Dendritic cell treated with granulocyte-macrophage colony-stimulating factor and Interleukin-4, amounts not matched to agents 40 ng/mL and 50 ng/mL, for 4 days (primary cell): Measurements from ENCODE around the gene TPM1.

Experiments used
- H3K27ac Mint-ChIP-seq: one replicate; pipeline ENCODE4 v1.8.0; 2022; ENCODE audit warnings: mild to moderate bottlenecking, mixed read lengths
- H3K27me3 Mint-ChIP-seq: one replicate; pipeline ENCODE4 v1.8.0; 2022; ENCODE audit warnings: mild to moderate bottlenecking, mixed read lengths
- H3K36me3 Mint-ChIP-seq: one replicate; pipeline ENCODE4 v1.8.0; 2022; ENCODE audit warnings: low read depth, mixed read lengths
- H3K4me1 Mint-ChIP-seq: one replicate; pipeline ENCODE4 v1.8.0; 2022; ENCODE audit warnings: low read depth, mixed read lengths
- H3K4me3 Mint-ChIP-seq: one replicate; pipeline ENCODE4 v1.8.0; 2022; ENCODE audit warnings: mild to moderate bottlenecking, moderate library complexity, mixed read lengths
- H3K9me3 Mint-ChIP-seq: one replicate; pipeline ENCODE4 v1.8.0; 2022; ENCODE audit warnings: mixed read lengths
- intact Hi-C: fragments of 100-400 bp; cut with micrococcal nuclease; formaldehyde crosslinking; loops from one replicate; pipeline ENCODE4 v1.15.0; 2022

Gene TPM1

DNA sequence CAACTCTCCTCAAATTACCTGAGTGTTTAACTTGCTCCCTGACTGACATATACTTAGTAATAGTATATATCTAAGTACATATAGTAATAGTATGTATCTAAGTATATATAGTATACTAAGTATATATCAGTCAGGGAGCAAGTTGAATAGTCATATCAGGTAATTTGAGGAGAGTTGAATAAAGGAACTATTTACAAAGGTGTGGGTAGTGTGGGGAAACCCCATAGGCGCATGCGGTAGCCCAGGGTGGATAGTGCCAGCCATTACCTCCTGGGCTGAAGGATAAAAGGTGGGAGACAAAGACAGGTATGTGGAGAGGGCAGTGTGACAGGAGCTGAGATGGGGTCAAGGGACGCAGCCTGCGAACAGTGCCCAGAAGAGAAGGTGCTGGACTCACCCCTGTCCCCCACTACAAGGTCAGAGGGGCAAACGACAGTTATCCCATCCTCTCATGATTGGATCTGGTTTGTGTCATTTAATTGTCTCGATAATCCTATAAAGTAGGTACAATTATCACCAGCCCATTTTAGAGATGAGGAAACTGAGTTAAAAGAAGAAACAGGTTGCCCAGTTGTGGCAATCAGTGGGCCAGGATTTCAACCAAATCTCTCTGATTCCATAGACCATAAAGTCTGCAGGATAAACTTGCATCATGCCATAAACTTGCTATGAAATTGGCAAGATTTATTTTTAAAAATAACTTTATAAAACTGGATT is 34.1 kb upstream of the TPM1 start:
- H3K27ac Mint-ChIP-seq, result no peak overlapping the region
- peaks cover 10% of the 10 kb centered on the region for H3K27me3 Mint-ChIP-seq
- no peaks in the 10 kb centered on the region for H3K4me1 Mint-ChIP-seq
- intact Hi-C loops, result no loop called here
- no peak overlapping the region for H3K4me3 Mint-ChIP-seq
- no peaks in the 10 kb centered on the region for H3K36me3 Mint-ChIP-seq
- H3K9me3 Mint-ChIP-seq, result no peaks in the 10 kb centered on the region

DNA sequence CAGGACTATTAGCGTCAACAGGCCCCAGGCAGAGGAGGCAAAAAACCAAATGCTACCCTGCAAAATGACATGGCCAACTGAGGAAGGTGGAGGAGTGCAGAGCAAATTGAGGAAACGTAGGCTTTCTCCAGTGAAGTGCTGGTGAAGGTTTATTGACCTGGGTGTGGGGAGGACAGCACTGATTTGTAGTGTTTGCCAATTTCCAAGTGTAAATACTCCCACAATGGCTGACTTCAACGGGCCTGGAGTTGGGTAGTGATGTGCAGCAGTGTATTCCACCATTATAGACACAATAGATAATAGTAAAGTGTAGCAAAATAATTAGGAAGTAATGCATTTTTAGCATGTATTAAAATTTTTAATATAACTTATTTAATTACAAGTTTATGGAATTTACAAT is 32.2 kb upstream of the TPM1 start:
- H3K36me3 Mint-ChIP-seq, result no peaks in the 10 kb centered on the region
- no peak overlapping the region for H3K27ac Mint-ChIP-seq
- no peak overlapping the region for H3K4me3 Mint-ChIP-seq
- no peaks in the 10 kb centered on the region for H3K9me3 Mint-ChIP-seq
- H3K4me1 Mint-ChIP-seq, result peaks cover 3% of the 10 kb centered on the region
- peaks cover 7% of the 10 kb centered on the region for H3K27me3 Mint-ChIP-seq
- intact Hi-C loops, result no loop called here

DNA sequence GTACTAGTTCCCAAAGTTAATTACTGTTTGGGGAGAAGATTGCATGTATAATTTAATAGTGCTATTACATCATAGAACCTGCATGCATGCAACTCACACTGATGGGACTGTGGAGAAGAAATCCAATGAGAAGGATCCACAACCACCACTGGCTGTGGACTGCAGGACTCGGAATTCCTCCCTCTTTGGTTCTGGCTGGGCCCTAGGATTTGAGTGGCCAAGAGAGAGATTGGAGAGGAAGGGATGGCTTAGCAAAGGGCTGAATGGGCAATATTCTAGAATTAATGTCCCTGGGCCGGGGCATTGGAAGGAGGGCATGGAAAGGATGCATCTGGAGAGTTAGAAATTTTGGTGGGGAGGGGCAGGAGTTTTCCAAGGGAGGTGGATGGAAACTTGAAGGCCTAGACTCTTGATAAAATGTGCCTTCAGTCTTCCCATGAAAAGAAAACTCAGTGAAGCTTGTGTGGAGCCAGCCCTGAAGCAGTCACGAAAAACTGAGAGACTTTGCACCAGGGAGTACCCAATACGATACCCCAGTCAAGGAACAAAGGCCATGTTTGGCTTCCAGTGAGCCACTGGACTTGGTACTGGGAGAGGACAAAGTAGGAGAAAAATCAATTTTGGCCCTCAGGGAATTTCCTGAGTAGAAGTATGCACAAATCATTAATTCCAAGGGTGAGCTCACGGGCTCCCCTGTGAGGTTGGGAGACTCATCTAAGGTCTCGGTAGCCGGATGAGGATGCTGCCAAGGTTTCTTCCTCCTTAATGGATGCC is 31.4 kb upstream of the TPM1 start:
- H3K4me1 Mint-ChIP-seq, result peaks cover 9% of the 10 kb centered on the region
- H3K9me3 Mint-ChIP-seq, result no peaks in the 10 kb centered on the region
- H3K36me3 Mint-ChIP-seq, result no peaks in the 10 kb centered on the region
- intact Hi-C loops, result no loop called here
- peaks cover 7% of the 10 kb centered on the region for H3K27me3 Mint-ChIP-seq
- no peak overlapping the region for H3K27ac Mint-ChIP-seq
- no peak overlapping the region for H3K4me3 Mint-ChIP-seq

DNA sequence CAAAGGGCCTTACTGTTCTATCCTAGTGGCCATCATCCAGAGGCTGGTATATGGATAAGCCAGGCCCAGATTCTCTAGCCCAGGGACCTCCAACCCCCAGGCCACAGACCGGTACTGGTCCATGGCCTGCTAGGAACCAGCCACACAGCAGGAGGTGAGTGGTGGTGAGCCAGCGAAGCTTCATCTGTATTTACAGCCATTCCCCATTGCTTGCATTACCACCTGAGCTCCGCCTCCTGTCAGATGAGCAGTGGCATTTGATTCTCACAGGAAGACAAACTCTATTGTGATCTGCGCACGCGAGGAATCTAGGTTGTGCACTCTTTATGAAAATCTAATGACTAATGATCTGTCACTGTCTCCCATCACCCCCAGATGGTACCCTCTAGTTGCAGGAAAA is 30.1 kb upstream of the TPM1 start:
- H3K4me3 Mint-ChIP-seq, result no peak overlapping the region
- no peaks in the 10 kb centered on the region for H3K36me3 Mint-ChIP-seq
- peaks cover 9% of the 10 kb centered on the region for H3K4me1 Mint-ChIP-seq
- intact Hi-C loops, result no loop called here
- H3K27me3 Mint-ChIP-seq, result peaks cover 9% of the 10 kb centered on the region
- H3K27ac Mint-ChIP-seq, result no peak overlapping the region
- no peaks in the 10 kb centered on the region for H3K9me3 Mint-ChIP-seq

DNA sequence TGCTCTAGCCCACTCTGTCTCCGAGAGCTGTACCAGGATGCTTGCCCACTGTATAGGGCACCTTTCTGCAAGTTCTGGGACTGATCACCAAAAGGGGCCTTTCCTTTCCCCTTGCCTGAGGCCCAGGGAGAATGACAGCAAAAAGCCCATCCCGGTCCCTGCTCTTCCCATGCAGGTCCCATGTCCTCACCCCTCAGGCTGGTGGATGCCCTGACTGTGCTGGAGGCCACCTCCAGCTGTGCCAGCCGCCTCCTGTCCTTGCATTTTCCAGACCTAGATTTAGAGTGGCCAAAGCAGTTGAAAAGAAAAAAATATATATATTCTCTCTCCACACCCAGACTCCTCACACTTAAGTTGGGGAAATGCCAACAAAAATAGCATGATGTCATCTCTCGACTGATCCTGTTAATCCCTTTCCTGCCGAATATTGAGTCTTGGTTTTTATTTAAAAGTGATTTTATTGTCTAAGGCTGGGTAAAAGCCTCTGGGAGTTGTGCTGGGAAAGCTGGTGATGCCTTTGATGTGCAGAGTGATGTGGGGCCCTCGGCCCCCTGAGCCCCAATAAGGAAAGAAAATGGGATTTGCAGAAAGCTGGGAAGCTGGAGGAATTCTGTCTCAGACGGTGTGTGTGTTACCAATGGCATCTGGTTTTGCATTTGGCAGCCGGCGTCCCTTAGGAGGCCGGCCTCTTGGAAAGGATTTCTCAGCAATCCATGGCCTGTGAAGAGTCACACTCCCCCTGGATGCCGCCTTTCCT is 29.3 kb upstream of the TPM1 start:
- Mint-ChIP-seq H3K4me1 (peaks cover 9% of the 10 kb centered on the region), H3K27ac (no peak overlapping the region), H3K27me3 (peaks cover 8% of the 10 kb centered on the region), H3K9me3 (no peaks in the 10 kb centered on the region), H3K36me3 (no peaks in the 10 kb centered on the region), H3K4me3 (no peak overlapping the region)
- intact Hi-C loops, result no loop called here

DNA sequence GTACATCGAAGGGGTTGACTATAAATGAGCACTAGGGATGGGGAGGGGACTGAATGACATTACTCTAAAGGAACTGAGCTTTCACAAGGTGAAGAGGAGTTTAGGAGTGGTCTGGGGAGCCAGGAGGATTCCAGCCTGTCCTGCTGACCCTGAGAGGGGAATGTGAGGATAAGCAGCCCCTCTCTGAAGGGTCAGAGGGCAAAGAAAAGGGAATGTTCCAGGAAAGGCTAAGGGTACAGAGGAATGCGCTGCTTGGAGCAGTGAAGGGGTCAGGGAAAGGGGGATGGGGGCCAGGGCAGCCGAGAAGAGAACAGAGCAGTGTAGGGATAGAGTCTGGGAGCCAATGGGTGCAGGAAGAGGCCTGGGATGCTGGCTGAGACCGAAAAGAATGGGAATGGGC is 28.0 kb upstream of the TPM1 start:
- Mint-ChIP-seq H3K27ac (no peak overlapping the region), H3K4me3 (no peak overlapping the region), H3K4me1 (peaks cover 9% of the 10 kb centered on the region), H3K27me3 (peaks cover 9% of the 10 kb centered on the region), H3K36me3 (no peaks in the 10 kb centered on the region), H3K9me3 (no peaks in the 10 kb centered on the region)
- intact Hi-C loops, result no loop called here

DNA sequence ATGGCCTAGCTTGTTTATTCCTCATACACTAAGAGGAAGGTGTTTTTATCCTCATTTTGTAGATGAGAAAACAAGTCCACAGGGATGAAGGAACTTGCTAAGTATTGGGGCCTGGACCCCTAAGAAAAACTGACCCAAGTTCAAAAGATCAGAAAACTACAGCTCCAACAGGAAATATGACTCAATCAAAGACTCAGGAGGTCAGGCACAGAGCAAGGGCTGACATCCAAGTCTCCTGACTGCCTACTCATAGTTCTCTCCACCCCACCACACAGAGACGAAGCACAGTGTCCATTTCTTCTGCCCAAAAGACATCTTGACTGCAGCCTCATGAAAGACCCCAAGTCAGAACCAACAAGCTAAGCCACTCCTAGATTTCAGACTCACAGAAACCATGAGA is 26.9 kb upstream of the TPM1 start:
- peak overlapping the region; percentile 18 for H3K27ac Mint-ChIP-seq
- no peaks in the 10 kb centered on the region for H3K36me3 Mint-ChIP-seq

DNA sequence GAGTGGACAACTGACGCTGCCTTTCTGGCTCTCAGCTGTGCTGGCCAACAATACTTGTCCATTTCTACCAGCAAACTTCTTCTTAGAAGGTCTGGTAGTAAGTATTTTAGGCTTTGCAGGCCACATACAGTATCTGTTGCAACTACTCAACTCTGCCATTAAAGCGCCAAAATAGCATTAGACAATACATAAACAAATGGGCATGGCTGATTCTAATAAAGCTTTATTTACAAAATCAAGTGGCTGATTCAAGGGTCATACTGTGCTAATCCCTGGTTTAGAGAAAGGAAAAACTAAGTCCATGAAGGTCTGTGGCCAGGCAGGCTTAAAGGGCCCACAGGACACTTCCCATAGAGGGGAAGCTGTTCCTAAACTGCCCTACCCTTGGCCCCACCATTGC is 26.3 kb upstream of the TPM1 start:
- Mint-ChIP-seq H3K4me1 (peaks cover 9% of the 10 kb centered on the region), H3K9me3 (no peaks in the 10 kb centered on the region)

More for the DNA sequence above, 26.9 kb upstream of the TPM1 start:
- intact Hi-C loops, result no loop called here
- Mint-ChIP-seq H3K4me3 (no peak overlapping the region), H3K4me1 (peaks cover 9% of the 10 kb centered on the region), H3K9me3 (no peaks in the 10 kb centered on the region), H3K27me3 (peaks cover 5% of the 10 kb centered on the region)

DNA sequence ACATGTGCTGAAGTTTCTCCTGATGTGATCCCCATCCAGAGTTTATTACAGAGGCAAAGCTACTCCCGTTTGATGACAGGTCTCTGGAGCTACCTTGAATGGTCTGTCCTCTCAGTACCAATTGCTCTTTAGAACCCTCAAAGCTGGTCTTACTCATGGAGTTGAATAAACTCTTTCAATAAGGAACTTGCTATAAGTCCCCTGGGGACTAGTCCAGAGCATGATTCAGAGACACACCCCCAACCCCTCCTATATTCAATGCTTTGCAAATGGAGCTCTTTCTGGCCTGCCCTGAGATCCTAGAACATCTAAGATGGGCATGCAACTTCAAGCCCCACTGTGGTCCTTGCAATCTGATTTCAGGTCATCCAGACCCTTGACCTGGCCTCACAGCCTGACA is 23.9 kb upstream of the TPM1 start:
- Mint-ChIP-seq H3K4me3 (no peak overlapping the region), H3K36me3 (no peaks in the 10 kb centered on the region), H3K27me3 (peaks cover 7% of the 10 kb centered on the region), H3K27ac (no peak overlapping the region), H3K9me3 (no peaks in the 10 kb centered on the region), H3K4me1 (peaks cover 15% of the 10 kb centered on the region)
- intact Hi-C loops, result no loop called here

More for the DNA sequence above, 26.3 kb upstream of the TPM1 start:
- H3K27me3 Mint-ChIP-seq, result peaks cover 3% of the 10 kb centered on the region
- no peaks in the 10 kb centered on the region for H3K36me3 Mint-ChIP-seq
- intact Hi-C loops, result no loop called here
- H3K27ac Mint-ChIP-seq, result no peak overlapping the region
- H3K4me3 Mint-ChIP-seq, result no peak overlapping the region

DNA sequence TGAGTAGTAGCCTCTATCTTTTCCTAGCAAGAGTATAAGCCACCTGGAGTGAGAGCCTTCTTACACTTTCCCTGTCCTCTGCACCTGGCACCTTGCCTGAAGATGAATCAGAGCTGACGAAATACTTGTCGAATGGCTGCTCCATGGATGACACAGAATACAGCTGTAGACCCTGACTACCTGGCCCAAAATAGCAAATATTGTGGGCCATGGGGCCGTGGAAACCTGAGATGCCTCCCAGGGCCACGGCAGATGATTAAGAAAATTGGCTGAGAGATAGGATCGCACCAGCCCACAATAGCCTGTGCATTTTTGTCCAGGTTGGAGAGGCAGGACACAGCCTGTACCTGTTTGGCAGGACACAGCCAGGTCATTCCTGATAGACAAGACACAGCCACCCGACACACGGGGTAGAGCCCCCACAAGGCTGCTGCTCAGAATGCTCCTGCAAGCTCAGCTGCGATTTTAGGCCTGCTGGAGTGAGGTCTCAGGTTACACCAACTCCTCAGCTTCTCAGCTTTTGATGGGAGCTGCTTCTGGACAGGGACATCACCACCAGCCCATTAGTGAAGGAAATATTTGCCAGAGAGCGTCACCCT is 22.9 kb upstream of the TPM1 start:
- H3K36me3 Mint-ChIP-seq, result no peaks in the 10 kb centered on the region
- no peak overlapping the region for H3K27ac Mint-ChIP-seq
- H3K9me3 Mint-ChIP-seq, result no peaks in the 10 kb centered on the region

DNA sequence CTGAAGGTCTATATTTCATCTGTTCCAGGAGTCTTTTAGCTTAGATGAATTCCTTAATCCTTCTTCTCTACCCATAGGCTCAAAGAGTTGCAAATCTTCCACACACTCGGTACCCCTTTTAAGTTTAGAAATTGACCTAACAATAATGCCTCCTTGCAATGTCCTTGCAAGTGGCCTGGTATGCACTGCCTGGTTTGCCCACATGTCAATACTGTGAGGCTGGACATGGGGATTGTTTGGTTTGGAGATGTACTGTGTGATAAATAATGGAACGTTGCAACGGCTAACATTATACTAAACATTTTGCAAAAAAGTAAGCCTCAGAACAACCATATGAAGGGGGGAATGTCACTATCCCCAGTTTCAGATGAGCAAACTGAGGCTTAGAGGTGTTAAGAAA is 22.4 kb upstream of the TPM1 start:
- Mint-ChIP-seq H3K9me3 (no peaks in the 10 kb centered on the region), H3K27me3 (peaks cover 8% of the 10 kb centered on the region), H3K36me3 (no peaks in the 10 kb centered on the region), H3K4me3 (no peak overlapping the region), H3K27ac (no peak overlapping the region), H3K4me1 (peaks cover 14% of the 10 kb centered on the region)
- intact Hi-C loops, result no loop called here

More for the DNA sequence above, 22.9 kb upstream of the TPM1 start:
- Mint-ChIP-seq H3K4me1 (peaks cover 15% of the 10 kb centered on the region), H3K4me3 (no peak overlapping the region), H3K27me3 (peaks cover 8% of the 10 kb centered on the region)
- intact Hi-C loops, result no loop called here

DNA sequence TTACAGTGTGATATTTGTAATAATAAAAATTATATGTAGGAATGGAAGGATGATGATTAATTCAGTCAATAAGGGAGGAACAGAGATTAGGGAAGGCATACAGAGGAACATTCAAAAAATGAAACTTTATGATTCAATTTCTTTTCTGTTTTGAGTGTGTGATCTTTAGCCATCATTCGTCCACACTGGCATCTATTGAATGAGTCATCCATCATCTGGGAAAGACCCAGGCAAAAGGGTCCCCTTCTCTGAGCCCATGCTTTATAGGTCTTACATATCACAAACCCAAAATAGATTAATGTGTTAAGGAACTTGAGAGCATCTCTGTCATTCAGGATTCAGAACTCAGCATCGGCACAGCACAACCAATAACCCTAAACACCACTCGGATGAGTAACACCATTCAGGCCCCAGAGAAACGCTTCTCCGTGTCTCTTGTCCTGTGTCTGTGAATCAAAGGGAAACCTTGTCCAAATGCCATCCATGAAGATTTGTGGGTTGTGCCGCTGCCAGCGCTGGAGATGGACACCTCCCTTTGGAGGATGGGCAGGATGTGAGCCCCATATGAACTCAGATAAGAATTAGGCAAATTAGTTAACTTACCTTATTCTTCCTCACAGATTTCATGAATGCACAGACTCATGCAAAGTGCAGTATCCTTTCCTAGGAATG is 21.7 kb upstream of the TPM1 start:
- no peak overlapping the region for H3K27ac Mint-ChIP-seq

DNA sequence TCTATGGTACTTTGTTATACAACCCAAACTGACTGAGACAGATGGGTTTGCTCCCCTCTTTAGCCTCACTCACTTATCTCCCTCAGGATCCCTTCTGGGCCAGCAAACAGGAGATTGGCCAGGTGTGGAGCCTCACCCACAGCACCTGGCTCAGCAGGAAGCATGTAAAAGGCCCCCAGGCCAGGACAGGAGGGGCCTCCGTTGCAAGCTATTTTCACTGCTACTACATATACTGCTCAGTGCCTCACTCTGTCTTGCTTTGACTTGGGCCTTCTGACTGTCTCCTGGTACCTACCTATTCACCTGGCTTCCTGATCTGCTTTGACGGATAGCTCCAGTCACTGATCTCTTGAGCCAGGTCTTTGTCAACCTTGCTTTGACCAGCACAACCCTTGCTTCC is 20.4 kb upstream of the TPM1 start:
- Mint-ChIP-seq H3K4me1 (peaks cover 6% of the 10 kb centered on the region), H3K27ac (no peak overlapping the region), H3K9me3 (no peaks in the 10 kb centered on the region), H3K36me3 (no peaks in the 10 kb centered on the region), H3K27me3 (peaks cover 11% of the 10 kb centered on the region), H3K4me3 (no peak overlapping the region)
- intact Hi-C loops, result no loop called here

More for the DNA sequence above, 21.7 kb upstream of the TPM1 start:
- H3K9me3 Mint-ChIP-seq, result no peaks in the 10 kb centered on the region
- H3K27me3 Mint-ChIP-seq, result peaks cover 8% of the 10 kb centered on the region
- no peaks in the 10 kb centered on the region for H3K36me3 Mint-ChIP-seq
- peaks cover 7% of the 10 kb centered on the region for H3K4me1 Mint-ChIP-seq
- H3K4me3 Mint-ChIP-seq, result no peak overlapping the region
- intact Hi-C loops, result no loop called here
